Measurements from ENCODE around the gene DDX17.

DNA sequence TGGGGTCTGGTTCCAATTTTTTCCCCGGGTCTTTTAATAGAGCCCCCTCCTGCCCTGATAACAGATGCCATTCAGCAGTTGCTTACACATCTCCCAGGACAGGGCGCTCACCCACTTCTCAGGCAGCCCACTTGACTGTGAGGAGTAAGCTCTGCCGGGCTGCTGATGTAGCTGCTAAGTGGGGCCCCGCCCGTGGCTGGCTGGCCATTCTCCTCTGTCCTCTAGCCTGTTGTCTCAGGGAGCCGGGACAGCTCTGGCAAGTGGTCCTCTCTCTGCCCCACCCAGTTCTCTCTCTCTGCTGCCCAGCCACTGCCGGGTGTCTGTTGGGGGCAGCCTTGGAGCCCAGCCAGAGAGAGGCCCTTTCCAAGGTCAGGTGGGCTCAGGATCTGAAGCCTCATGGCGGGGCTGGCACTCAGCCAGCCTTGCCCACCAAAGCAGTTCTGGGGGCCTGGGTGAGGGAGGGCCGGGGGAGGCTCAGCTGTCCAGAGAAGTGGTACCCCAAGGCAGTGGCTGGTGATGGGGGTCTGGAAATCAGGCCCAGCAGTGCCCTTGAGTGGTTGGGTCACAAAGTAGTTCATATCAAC, 60.0 kb downstream of the DDX17 start:
- TF ChIP-seq CTCF (IDR thresholded peaks at IDR 0.05): no peak
- TF ChIP-seq EP300 (IDR thresholded peaks at IDR 0.05): no peak
